Activated CD4-positive, alpha-beta memory T cell treated with anti-CD3 and anti-CD28 coated beads, Interleukin-2, amount 10 ng/mL, durations not matched to agents 7 days and 5 days (primary cell): Measurements from ENCODE around the gene ANP32A. TPM values are rescaled to one million over a fixed set of nuclear protein-coding genes. Genes with fewer than 3 reads are reported as not detected.

Experiments
- CTCF ChIA-PET: fragments of 350-600 bp; sonication (Branson Sonifier 250); formaldehyde crosslinking; loops from one replicate; lab custom pipeline; 2021; ENCODE audit warnings: antibody characterized with exemption, inconsistent platforms; lab: Charles Lee
- POLR2A ChIA-PET: fragments of 350-600 bp; sonication (Branson Sonifier 250); formaldehyde crosslinking; loops from one replicate; lab custom pipeline; 2021; ENCODE audit warnings: antibody characterized with exemption; lab: Charles Lee
- DNase-seq: peaks from one replicate; pipeline ENCODE4 v3.0.0-alpha.2; 2020
- H3K27ac Mint-ChIP-seq: one replicate; pipeline ENCODE4 v1.8.0; 2021; ENCODE audit warnings: mild to moderate bottlenecking, mixed read lengths
- H3K27me3 Mint-ChIP-seq: one replicate; pipeline ENCODE4 v1.8.0; 2021; ENCODE audit warnings: mixed read lengths
- H3K36me3 Mint-ChIP-seq: one replicate; pipeline ENCODE4 v1.8.0; 2021; ENCODE audit warnings: low read depth, mixed read lengths
- H3K4me1 Mint-ChIP-seq: one replicate; pipeline ENCODE4 v1.8.0; 2021; ENCODE audit warnings: mixed read lengths
- H3K4me3 Mint-ChIP-seq: one replicate; pipeline ENCODE4 v1.8.0; 2021; ENCODE audit warnings: mild to moderate bottlenecking, mixed read lengths
- H3K9me3 Mint-ChIP-seq: one replicate; pipeline ENCODE4 v1.8.0; 2021; ENCODE audit warnings: mixed read lengths
- total RNA-seq, 2 experiments: library from RNA; stranded (reverse); gene quantifications; one replicate each; pipeline ENCODE4 v1.2.3, GENCODE V29; 2021

The ANP32A gene
- total RNA-seq, 2 experiments from 2014 or later, result 190 to 194 TPM

- H3K9me3 Mint-ChIP-seq, result no peaks in the 10 kb centered on the region
- H3K27me3 Mint-ChIP-seq, result no peaks in the 10 kb centered on the region
- H3K36me3 Mint-ChIP-seq, result peaks cover 34% of the 10 kb centered on the region
- POLR2A ChIA-PET, result interaction anchor here (1.6 to 4.2 kb wide), 3 partner anchors 9 to 12 kb away, joined by 9 to 14 read pairs (median 10); no protein-coding TSS in a partner anchor
- H3K27ac Mint-ChIP-seq, result no peak overlapping the region
- CTCF ChIA-PET, result no interaction called here
- H3K4me1 Mint-ChIP-seq, result peaks cover 52% of the 10 kb centered on the region
- no peak overlapping the region for H3K4me3 Mint-ChIP-seq
- DNase-seq, result no peak
Measured at GRCh38 chr15:68807249-68807648, 13.4 kb downstream of the ANP32A start.

DNA sequence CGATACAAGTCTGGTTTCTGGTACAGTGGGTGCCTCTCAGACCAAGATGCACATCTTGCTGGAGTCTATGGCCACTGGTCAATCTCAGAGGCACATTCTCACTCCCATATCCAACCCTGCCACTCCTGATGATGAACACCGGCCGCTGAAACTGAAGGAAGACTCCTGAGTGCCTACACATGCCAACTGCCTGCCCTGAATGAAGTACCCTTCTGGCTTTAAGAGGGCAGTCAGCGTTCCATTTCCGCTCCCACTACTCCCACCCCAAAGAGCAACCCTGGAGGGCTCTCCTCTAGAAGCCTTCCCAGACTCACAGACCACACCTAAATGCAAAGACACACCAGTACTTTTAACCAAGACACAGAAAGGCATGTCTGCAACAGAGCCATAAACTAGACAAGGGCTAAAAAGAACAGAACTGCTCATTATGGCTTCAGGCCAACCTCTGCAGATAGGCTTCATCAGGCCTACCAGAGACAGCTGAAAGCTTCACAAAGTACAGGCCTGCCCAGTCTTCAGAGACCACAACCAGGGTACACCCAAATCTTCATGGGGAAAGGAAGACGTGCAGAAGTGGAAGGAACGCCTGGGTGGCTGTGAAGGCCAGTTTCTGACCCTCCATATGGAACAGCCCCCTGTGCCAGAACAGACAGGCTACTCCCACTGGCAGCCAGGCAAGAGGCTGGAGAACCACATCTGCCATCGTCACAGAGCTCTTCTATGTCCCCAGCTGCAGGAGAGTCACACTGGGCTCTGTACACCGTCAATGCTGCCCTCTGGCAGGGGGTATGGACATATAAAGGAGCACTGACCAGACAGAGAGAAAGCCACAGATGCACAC, 14.3 kb downstream of the ANP32A start:
- Mint-ChIP-seq H3K27me3 (no peaks in the 10 kb centered on the region), H3K27ac (no peak overlapping the region), H3K36me3 (peaks cover 30% of the 10 kb centered on the region), H3K4me1 (peaks cover 51% of the 10 kb centered on the region), H3K4me3 (no peak overlapping the region), H3K9me3 (no peaks in the 10 kb centered on the region)
- DNase-seq, result no peak
- ChIA-PET CTCF (no interaction called here), POLR2A (interaction anchor here (1.6 to 4.2 kb wide), 3 partner anchors 9 to 11 kb away, joined by 9 to 14 read pairs (median 10); no protein-coding TSS in a partner anchor)

- Mint-ChIP-seq H3K36me3 (peaks cover 16% of the 10 kb centered on the region), H3K4me3 (no peak overlapping the region), H3K27me3 (no peaks in the 10 kb centered on the region), H3K9me3 (no peaks in the 10 kb centered on the region), H3K4me1 (peaks cover 57% of the 10 kb centered on the region), H3K27ac (no peak overlapping the region)
- DNase-seq, result no peak
- ChIA-PET CTCF (no interaction called here), POLR2A (no interaction called here)
Measured at GRCh38 chr15:68802373-68802772, 18.3 kb downstream of the ANP32A start.

DNA sequence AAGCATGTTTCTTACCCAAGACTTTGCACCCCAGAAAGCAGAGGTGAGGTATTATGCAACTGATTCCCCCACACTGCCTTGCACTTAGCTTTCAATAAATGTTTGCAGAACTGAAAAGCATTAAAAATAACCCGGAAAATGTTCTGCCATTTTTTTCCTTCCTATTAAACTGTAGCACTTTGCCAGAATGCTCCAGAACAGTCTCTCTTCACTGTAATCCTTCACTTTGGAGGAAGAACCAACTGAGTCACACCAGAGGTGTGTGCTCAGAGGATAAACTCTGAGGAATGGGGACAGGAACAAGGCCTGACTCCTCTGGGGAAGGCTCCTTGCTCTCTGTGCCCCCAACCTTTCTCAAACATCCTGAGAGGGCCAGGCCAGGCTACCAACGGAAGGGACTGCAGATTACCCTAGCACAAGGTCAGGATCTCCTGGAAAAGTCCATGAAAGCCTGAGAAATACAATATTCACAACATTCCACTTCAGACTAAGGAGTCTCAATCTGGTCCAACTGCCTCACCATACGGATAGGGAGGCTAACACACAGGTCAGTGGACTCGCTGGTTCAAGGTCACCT, 19.0 kb downstream of the ANP32A start:
- peaks cover 16% of the 10 kb centered on the region for H3K36me3 Mint-ChIP-seq
- no peaks in the 10 kb centered on the region for H3K9me3 Mint-ChIP-seq
- H3K27me3 Mint-ChIP-seq, result no peaks in the 10 kb centered on the region
- H3K4me1 Mint-ChIP-seq, result peaks cover 61% of the 10 kb centered on the region
- DNase-seq, result no peak
- H3K4me3 Mint-ChIP-seq, result no peak overlapping the region
- ChIA-PET CTCF (no interaction called here), POLR2A (no interaction called here)
- H3K27ac Mint-ChIP-seq, result no peak overlapping the region

- POLR2A ChIA-PET, result no interaction called here
- Mint-ChIP-seq H3K9me3 (no peaks in the 10 kb centered on the region), H3K27me3 (no peaks in the 10 kb centered on the region), H3K4me3 (no peak overlapping the region), H3K27ac (no peak overlapping the region), H3K36me3 (peaks cover 9% of the 10 kb centered on the region), H3K4me1 (peaks cover 64% of the 10 kb centered on the region)
- no peak for DNase-seq
- CTCF ChIA-PET, result no interaction called here
Measured at GRCh38 chr15:68800875-68801274, 19.8 kb downstream of the ANP32A start.

- POLR2A ChIA-PET, result interaction anchor here (0.9 to 3.8 kb wide), 6 partner anchors 9 to 20 kb away, joined by 3 to 29 read pairs (median 6); no protein-coding TSS in a partner anchor
- no peaks in the 10 kb centered on the region for H3K9me3 Mint-ChIP-seq
- no peak for DNase-seq
- peak overlapping the region; percentile 36 for H3K27ac Mint-ChIP-seq
- peaks cover 81% of the 10 kb centered on the region for H3K4me1 Mint-ChIP-seq
- CTCF ChIA-PET, result interaction anchor here (0.5 to 2.4 kb wide), 6 partner anchors 14 to 123 kb away, joined by 3 to 7 read pairs (median 6); no protein-coding TSS in a partner anchor
- peaks cover 12% of the 10 kb centered on the region for H3K36me3 Mint-ChIP-seq
- H3K4me3 Mint-ChIP-seq, result no peak overlapping the region
- H3K27me3 Mint-ChIP-seq, result no peaks in the 10 kb centered on the region
Measured at GRCh38 chr15:68798346-68799094, 22.2 kb downstream of the ANP32A start.

DNA sequence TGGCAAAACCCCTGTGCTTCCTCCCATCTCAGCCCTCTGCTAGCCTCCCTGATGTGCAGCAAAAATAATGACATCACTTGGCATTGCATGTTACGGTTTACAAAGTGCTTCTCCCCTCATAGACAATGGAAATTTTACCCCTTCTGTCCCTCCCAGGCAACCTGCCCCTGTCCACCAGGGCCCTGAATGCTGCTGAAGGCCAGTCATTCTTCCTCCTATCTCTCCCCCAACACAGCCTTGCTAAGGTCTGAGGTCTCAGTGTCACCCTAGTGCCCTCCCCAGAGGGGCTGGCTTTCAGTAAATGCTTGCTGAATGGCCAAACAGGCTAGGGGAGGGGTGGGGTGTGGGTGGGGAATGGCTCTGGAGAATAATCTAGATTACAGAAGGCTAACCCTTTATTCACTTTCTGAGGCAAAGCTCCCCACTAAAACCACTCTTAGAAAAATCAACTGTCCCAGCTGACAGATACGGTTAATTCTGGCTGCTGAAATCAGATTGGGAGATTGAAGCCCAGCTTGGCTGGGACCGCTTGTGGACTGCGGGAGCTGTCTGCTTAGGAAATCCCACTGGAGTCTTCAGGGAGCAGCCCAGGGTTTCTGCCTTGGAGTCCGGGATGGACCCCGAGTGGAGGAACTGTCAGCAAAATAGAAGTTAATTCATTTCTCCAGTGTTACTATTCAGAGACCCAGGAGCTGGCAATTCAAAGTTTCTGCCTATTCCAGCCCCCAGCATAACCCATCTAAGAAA, 22.9 kb downstream of the ANP32A start:
- Mint-ChIP-seq H3K9me3 (no peaks in the 10 kb centered on the region), H3K27me3 (no peaks in the 10 kb centered on the region), H3K27ac (peak overlapping the region; percentile 85), H3K36me3 (peaks cover 19% of the 10 kb centered on the region), H3K4me1 (peaks cover 86% of the 10 kb centered on the region), H3K4me3 (peak overlapping the region; percentile 31)
- DNase-seq, result peak; percentile 21
- CTCF ChIA-PET, result interaction anchor here (0.9 to 2.4 kb wide), 5 partner anchors 13 to 123 kb away, joined by 3 to 6 read pairs (median 6); no protein-coding TSS in a partner anchor
- POLR2A ChIA-PET, result interaction anchor here (0.8 to 3.8 kb wide), 7 partner anchors 10 to 23 kb away, joined by 3 to 29 read pairs (median 4); partner anchors contain the start of gene ANP32A

DNA sequence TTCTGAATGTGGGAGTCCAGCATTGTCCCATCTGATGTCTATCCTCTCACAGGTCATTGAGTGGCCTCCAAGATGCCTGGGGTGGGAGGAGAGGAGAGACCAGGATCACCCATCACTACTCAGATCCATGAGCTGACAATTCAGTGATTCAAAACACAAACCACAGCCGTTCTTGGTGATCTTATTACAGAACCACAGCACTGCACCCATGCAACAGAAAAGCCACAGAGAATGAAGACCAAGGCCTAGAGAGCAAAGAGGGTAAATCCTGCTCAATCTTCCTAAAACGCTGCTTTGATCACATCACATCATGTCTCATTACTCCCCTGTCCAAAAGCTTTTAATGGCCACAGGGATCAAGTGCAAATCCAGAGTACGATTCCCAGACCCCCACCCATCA, 23.5 kb downstream of the ANP32A start:
- H3K27me3 Mint-ChIP-seq, result no peaks in the 10 kb centered on the region
- POLR2A ChIA-PET, result interaction anchor here (0.8 to 3.8 kb wide), 5 partner anchors 10 to 23 kb away, joined by 3 to 29 read pairs (median 9); partner anchors contain the start of gene ANP32A
- CTCF ChIA-PET, result interaction anchor here (1.7 to 2.4 kb wide), 2 partner anchors 19 to 32 kb away, joined by 6 read pairs; no protein-coding TSS in a partner anchor
- H3K36me3 Mint-ChIP-seq, result peaks cover 19% of the 10 kb centered on the region
- peaks cover 89% of the 10 kb centered on the region for H3K4me1 Mint-ChIP-seq
- peak overlapping the region; percentile 31 for H3K4me3 Mint-ChIP-seq
- no peaks in the 10 kb centered on the region for H3K9me3 Mint-ChIP-seq
- DNase-seq, result peak; percentile 49
- H3K27ac Mint-ChIP-seq, result peak overlapping the region; percentile 85

DNA sequence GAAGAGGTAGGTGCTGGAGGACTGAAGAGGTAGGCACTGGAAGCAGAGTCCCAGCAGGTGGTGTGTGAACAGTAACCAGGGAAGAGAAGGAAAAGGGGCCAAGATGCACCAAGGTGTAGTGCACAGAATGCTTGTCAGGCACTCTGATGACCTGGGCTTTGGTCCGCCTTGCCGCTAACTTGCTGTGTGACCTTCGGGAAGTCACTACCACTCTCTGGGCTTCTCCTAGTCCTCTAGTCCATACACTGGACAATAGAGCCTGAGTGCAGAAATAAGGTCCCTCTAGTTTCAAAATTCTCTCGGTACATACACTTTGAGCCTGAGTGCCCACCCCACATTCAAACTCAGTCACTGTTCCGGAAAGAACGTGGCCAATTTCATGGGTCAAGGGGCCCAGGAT, 24.1 kb downstream of the ANP32A start:
- Mint-ChIP-seq H3K4me1 (peaks cover 91% of the 10 kb centered on the region), H3K27ac (no peak overlapping the region), H3K9me3 (no peaks in the 10 kb centered on the region), H3K27me3 (no peaks in the 10 kb centered on the region), H3K4me3 (no peak overlapping the region), H3K36me3 (peaks cover 23% of the 10 kb centered on the region)
- POLR2A ChIA-PET, result interaction anchor here (0.8 to 6.3 kb wide), 6 partner anchors 9 to 24 kb away, joined by 4 to 97 read pairs (median 17); partner anchors contain the start of gene ANP32A
- CTCF ChIA-PET, result interaction anchor here (2.4 to 2.9 kb wide), 2 partner anchors 20 to 21 kb away, joined by 6 to 10 read pairs; no protein-coding TSS in a partner anchor
- DNase-seq, result no peak

DNA sequence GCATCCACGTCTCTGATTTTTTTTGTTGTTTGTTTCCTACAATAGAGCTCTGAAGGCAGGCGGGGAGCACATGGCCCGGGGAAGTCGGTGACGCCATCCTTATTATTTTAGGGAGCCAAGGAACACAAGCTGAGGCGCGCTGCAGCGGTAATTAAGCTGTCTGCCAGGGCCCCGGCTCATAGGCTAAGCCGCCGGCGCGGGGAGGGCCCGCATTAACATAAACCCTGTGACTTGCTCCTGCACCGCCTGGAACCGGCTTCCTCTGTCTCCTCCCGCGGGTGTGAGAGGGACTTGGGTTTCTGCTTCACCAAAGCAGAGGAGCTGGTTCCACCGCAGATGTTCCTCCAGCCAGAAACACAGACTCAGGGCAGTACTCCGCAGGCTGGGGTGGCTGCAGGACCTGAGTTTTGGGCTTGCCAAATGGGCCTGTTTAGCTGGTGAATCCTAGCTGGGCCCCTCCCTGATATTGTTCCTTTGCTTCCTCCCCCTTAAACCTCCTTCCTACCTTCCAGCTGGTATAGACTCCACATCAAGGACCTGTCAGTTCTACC, 25.3 kb downstream of the ANP32A start:
- peaks cover 28% of the 10 kb centered on the region for H3K36me3 Mint-ChIP-seq
- ChIA-PET POLR2A (interaction anchor here (0.7 to 6.3 kb wide), 15 partner anchors 10 to 656 kb away, joined by 3 to 97 read pairs (median 5); partner anchors contain the start of genes ANP32A and FEM1B), CTCF (interaction anchor here (0.8 to 2.9 kb wide), 4 partner anchors 11 to 245 kb away, joined by 3 to 11 read pairs (median 8); no protein-coding TSS in a partner anchor)
- peak overlapping the region; percentile 53 for H3K27ac Mint-ChIP-seq
- peak overlapping the region; percentile 14 for H3K4me3 Mint-ChIP-seq
- DNase-seq, result peak; percentile 74
- no peaks in the 10 kb centered on the region for H3K9me3 Mint-ChIP-seq
- H3K27me3 Mint-ChIP-seq, result no peaks in the 10 kb centered on the region
- H3K4me1 Mint-ChIP-seq, result peaks cover 93% of the 10 kb centered on the region

DNA sequence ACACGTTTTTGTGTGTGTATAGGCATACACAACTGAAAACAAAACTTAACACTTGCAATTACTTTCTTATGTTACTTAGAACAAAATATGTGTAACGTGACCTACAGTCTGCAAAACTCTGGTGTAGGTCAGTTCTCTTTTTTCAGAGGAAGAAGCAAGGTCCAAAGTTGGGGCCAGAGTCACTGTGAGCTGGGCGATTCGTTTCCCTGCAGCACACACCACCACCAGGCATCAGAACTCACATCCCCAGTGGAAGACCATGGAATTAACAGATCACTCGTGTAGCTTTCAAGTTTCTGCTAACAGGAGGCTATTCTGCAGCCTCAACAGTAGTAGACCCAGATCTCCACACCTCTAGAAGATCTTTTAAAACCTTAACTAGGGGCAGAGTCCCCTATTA, 25.8 kb downstream of the ANP32A start:
- no peaks in the 10 kb centered on the region for H3K9me3 Mint-ChIP-seq
- no peak for DNase-seq
- H3K4me1 Mint-ChIP-seq, result peaks cover 95% of the 10 kb centered on the region
- H3K27ac Mint-ChIP-seq, result peak overlapping the region; percentile 53
- peaks cover 28% of the 10 kb centered on the region for H3K36me3 Mint-ChIP-seq
- H3K27me3 Mint-ChIP-seq, result no peaks in the 10 kb centered on the region
- H3K4me3 Mint-ChIP-seq, result peak overlapping the region; percentile 14
- POLR2A ChIA-PET, result interaction anchor here (0.9 to 6.3 kb wide), 13 partner anchors 10 to 517 kb away, joined by 3 to 97 read pairs (median 6); partner anchors contain the start of genes ANP32A and FEM1B
- CTCF ChIA-PET, result interaction anchor here (1.2 to 2.9 kb wide), 4 partner anchors 10 to 34 kb away, joined by 4 to 11 read pairs (median 8); no protein-coding TSS in a partner anchor
